Cardiac fibroblast (primary cell): Measurements from ENCODE around the gene KLHL41.

Experiments used
- DNase-seq, 2 donors: peaks; one replicate each; pipeline versions ENCODE4 v3.0.0 to v3.0.0-alpha.2; 2010; ENCODE audit warnings: low read depth in 2 of 2
- H3K4me3 ChIP-seq, 2 donors: replicated peaks in 1 of 2; 1 replicate in 1 of 2; 2 replicates in 1 of 2; pipeline ENCODE4 v1.5.1; 2011; ENCODE audit warnings: low read depth in 2 of 2, low read length in 2 of 2, mild to moderate bottlenecking in 2 of 2, moderate library complexity in 1 of 2
- TF ChIP-seq, protein P1 (sequence below): IDR thresholded peaks from one replicate; pipeline ENCODE4 v1.5.1; 2011; ENCODE audit warnings: low read depth, mild to moderate bottlenecking, low read length, inconsistent platforms

Gene KLHL41

DNA sequence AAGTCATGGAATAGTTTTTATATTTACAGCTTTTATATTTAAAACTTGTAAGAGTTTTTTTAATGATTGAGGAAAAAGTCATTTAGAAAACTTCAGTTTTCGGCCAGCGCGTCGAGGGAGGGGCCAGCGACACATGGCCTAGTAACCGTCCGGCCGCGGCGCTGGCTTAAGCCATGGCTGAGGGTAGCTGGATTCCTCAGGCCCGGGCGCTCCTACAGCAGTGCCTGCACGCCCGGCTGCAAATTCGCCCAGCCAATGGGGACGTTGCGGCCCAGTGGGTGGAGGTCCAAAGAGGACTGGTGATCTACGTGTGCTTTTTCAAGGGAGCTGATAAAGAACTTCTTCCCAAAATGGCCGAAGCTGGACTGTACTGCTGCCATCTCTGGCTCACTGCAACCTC is 4.9 kb upstream of the KLHL41 start:
- TF ChIP-seq, protein P1, sequence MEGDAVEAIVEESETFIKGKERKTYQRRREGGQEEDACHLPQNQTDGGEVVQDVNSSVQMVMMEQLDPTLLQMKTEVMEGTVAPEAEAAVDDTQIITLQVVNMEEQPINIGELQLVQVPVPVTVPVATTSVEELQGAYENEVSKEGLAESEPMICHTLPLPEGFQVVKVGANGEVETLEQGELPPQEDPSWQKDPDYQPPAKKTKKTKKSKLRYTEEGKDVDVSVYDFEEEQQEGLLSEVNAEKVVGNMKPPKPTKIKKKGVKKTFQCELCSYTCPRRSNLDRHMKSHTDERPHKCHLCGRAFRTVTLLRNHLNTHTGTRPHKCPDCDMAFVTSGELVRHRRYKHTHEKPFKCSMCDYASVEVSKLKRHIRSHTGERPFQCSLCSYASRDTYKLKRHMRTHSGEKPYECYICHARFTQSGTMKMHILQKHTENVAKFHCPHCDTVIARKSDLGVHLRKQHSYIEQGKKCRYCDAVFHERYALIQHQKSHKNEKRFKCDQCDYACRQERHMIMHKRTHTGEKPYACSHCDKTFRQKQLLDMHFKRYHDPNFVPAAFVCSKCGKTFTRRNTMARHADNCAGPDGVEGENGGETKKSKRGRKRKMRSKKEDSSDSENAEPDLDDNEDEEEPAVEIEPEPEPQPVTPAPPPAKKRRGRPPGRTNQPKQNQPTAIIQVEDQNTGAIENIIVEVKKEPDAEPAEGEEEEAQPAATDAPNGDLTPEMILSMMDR: no peak
- no peak for DNase-seq

DNA sequence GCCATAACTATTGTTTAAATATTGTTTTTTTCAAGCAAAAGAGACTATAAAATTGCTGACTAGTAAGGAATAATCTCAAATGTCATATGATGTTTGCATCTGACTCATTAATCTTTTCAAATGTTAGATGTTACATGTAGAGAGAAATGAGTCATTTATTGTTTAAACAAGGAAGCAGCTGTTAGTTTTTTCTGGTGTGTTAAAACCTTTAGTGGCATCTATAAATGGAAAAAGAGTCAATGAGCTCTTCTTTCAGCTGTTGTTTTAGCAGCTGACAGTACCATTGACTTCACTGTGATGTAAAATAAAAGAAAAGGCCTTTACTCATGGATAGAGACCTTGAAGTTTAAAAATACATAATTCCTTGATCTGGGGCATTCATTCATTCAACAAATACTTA is 1.8 kb upstream of the KLHL41 start:
- no peak overlapping the region for H3K4me3 ChIP-seq
- TF ChIP-seq, protein P1: no peak
- DNase-seq: peak; percentile 64 to 81

More for the DNA sequence above, 4.9 kb upstream of the KLHL41 start:
- H3K4me3 ChIP-seq: no peak overlapping the region

DNA sequence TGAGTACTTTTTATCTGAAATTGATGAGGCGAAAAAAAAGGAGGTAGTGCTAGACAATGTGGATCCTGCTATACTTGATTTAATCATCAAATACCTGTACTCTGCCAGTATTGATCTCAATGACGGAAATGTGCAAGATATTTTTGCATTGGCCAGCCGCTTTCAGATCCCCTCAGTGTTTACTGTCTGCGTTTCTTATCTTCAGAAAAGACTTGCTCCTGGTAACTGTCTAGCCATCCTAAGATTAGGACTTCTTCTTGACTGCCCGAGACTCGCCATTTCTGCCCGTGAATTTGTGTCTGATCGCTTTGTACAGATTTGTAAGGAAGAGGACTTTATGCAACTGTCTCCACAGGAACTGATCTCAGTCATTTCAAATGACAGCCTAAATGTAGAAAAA is 453 bp downstream of the KLHL41 start:
- TF ChIP-seq, protein P1: no peak
- no peak for DNase-seq
- H3K4me3 ChIP-seq: no peak overlapping the region

DNA sequence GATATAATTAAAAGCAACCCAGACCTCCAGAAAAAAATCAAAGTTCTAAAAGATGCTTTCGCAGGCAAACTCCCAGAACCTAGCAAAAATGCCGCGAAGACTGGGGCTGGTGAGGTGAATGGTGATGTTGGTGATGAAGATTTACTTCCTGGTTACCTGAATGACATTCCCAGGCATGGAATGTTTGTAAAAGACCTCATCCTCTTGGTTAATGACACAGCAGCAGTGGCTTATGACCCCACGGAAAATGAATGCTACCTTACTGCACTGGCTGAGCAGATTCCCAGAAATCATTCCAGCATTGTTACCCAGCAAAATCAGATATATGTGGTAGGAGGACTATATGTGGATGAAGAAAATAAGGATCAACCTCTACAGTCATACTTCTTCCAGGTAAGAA is 994 bp downstream of the KLHL41 start:
- DNase-seq: no peak
- H3K4me3 ChIP-seq: no peak overlapping the region
- TF ChIP-seq, protein P1: no peak

DNA sequence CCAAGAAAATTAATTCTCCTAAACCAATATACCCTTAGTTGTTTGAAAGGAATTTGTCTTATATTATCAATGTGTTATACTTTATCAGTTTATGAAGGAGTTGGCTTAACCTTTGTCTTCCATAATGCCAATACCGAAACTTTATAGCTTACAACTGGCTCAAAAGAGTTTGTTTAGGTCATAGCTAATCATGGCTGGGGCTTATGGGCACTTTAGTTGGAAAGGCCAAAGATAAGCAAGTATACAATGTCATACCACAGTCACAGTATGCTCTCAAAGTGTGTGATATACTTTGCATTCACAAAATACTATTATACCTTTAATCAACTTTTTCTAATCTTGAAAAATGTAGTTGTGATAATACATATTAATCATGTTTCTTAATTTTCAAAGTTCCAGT is 2.3 kb downstream of the KLHL41 start:
- TF ChIP-seq, protein P1: no peak
- DNase-seq: no peak
- H3K4me3 ChIP-seq: no peak overlapping the region

DNA sequence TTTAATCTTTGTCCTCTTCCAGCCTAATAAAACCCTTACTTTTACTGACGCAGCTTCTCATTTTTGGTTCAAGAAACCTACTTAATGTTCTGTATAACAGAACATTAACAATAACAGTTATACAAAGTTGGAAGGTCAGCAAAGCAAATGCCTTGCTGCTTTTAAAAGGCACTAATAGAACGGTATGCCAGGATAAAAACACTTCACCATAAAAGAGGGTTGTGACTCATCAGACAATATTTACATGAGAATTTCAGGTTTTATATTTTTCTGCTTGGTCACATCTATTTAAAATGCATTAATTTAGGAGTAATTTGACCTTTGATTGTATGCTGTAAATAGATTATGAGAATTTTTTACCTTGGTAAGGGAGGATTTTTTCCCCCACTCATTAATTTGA is 3.0 kb downstream of the KLHL41 start:
- no peak overlapping the region for H3K4me3 ChIP-seq
- peak in 1 of 2 donors; percentile 20 for DNase-seq
- TF ChIP-seq, protein P1: no peak

DNA sequence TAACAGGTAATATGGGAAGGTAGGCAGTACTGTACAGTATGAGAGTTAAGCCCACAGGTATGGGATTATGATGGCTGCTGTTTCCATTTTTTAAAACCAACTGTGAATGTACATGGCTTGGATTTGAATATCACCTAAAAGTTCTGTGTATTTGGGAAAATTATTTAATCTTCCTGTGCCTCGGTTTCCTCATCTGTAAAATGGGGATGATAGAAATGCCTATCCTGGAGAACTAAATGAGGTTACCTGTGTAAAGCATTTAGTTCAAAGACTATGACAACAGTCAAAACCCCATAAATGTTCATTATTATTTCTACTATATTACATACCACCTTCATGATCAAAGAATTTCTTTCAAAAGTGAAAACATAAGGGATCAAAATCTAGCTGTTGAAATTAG is 3.6 kb downstream of the KLHL41 start:
- DNase-seq: no peak
- TF ChIP-seq, protein P1: no peak
- no peak overlapping the region for H3K4me3 ChIP-seq
